Peyer's patch (tissue), 4 donors: Measurements from ENCODE around the gene AFF2. TPM values are rescaled to one million over a fixed set of nuclear protein-coding genes. Genes with fewer than 3 reads are reported as not detected.

Experiments
- DNase-seq, 3 donors: peaks; one replicate each; pipeline ENCODE4 v3.0.0-alpha.2; 2017 to 2019
- H3K27ac ChIP-seq, 4 donors: fragments of 200-600 bp; sonication (generic); one replicate each; pipeline ENCODE4 v1.5.1; 2016 to 2019
- H3K27me3 ChIP-seq, 2 donors: fragments of 200-600 bp; sonication (generic); one replicate each; pipeline ENCODE4 v1.5.1; 2019
- H3K36me3 ChIP-seq, 3 donors: fragments of 200-600 bp; sonication (generic); one replicate each; pipeline ENCODE4 v1.5.1; 2016 to 2019
- H3K4me1 ChIP-seq, 4 donors: fragments of 200-600 bp; sonication (generic); one replicate each; pipeline ENCODE4 v1.5.1; 2016 to 2019
- H3K4me3 ChIP-seq, 4 donors: fragments of 200-600 bp; sonication (generic); 1 replicate in 3 of 4; 2 replicates in 1 of 4; pipeline ENCODE4 v1.5.1; 2016 to 2019; ENCODE audit warnings: mild to moderate bottlenecking in 1 of 4
- H3K9me3 ChIP-seq, 4 donors: fragments of 200-600 bp; sonication (generic); one replicate each; pipeline ENCODE4 v1.5.1; 2016 to 2019; ENCODE audit warnings: mild to moderate bottlenecking in 1 of 4
- POLR2A ChIP-seq, 2 donors: fragments of 450-650 bp; IDR thresholded peaks; one replicate each; pipeline ENCODE4 v1.5.1; 2017; ENCODE audit warnings: antibody characterized with exemption in 2 of 2, mild to moderate bottlenecking in 2 of 2, moderate library complexity in 2 of 2
- total RNA-seq, 4 donors: library from RNA; depleted of rRNA; stranded (reverse); fragments of >200 nt; gene quantifications; one replicate each; pipeline ENCODE4 v1.1.0, GENCODE V29; 2016
- TF ChIP-seq, protein P1 (sequence below), 6 experiments: fragments of 450-650 bp in 4 of 6; fragments of 200-600 bp in 2 of 6; sonication (generic) in 1 of 6; IDR thresholded peaks; one replicate each; pipeline ENCODE4 v1.5.1; 2017 to 2019; ENCODE audit warnings: antibody characterized with exemption in 6 of 6, mild to moderate bottlenecking in 3 of 6, moderate library complexity in 1 of 6

Gene AFF2
- total RNA-seq, 4 donors from 2014 or later, result 0.18 to 2.5 (median 1.9) TPM; not detected in 1

- Histone ChIP-seq H3K27ac (no peak overlapping the region), H3K36me3 (no peaks in the 10 kb centered on the region), H3K4me3 (no peak overlapping the region), H3K27me3 (no peaks in the 10 kb centered on the region), H3K4me1 (no peaks in the 10 kb centered on the region), H3K9me3 (no peaks in the 10 kb centered on the region)
- DNase-seq, result no peak
- TF ChIP-seq, protein P1, sequence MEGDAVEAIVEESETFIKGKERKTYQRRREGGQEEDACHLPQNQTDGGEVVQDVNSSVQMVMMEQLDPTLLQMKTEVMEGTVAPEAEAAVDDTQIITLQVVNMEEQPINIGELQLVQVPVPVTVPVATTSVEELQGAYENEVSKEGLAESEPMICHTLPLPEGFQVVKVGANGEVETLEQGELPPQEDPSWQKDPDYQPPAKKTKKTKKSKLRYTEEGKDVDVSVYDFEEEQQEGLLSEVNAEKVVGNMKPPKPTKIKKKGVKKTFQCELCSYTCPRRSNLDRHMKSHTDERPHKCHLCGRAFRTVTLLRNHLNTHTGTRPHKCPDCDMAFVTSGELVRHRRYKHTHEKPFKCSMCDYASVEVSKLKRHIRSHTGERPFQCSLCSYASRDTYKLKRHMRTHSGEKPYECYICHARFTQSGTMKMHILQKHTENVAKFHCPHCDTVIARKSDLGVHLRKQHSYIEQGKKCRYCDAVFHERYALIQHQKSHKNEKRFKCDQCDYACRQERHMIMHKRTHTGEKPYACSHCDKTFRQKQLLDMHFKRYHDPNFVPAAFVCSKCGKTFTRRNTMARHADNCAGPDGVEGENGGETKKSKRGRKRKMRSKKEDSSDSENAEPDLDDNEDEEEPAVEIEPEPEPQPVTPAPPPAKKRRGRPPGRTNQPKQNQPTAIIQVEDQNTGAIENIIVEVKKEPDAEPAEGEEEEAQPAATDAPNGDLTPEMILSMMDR (IDR thresholded peaks at IDR 0.05), result no peak
- no peak for TF ChIP-seq POLR2A (IDR thresholded peaks at IDR 0.05)
Observed at GRCh38 chrX:148928811-148929210, 428.4 kb downstream of the AFF2 start.

DNA sequence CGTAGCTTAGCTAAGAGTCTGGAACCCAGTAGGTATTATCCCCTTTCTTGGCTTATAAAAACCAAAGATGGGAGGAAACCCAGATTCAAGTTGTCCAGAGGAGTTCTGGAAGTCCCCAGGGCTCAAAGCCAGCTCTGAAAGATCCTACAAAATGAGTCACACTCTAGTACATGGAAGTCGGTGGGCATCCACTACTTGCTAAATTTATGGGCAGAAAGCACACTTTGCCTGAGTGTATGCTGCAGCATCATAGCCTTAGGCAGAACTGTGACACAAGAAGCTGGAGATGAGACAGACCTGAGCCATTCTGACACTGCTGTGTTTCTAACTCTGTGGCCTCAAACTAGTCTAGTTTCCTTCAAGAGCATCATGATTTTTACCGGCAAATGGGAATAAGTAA lies 429.3 kb downstream of the AFF2 start:
- no peak for DNase-seq
- Histone ChIP-seq H3K4me3 (no peak overlapping the region), H3K9me3 (no peaks in the 10 kb centered on the region), H3K4me1 (no peaks in the 10 kb centered on the region), H3K36me3 (no peaks in the 10 kb centered on the region), H3K27ac (no peak overlapping the region), H3K27me3 (no peaks in the 10 kb centered on the region)
- no peak for TF ChIP-seq POLR2A (IDR thresholded peaks at IDR 0.05)
- TF ChIP-seq, protein P1 (IDR thresholded peaks at IDR 0.05), result no peak

GRCh38 chrX:148930206-148930729 lies 429.9 kb downstream of the AFF2 start:
- no peak for DNase-seq
- no peaks in the 10 kb centered on the region for H3K9me3 ChIP-seq
- TF ChIP-seq, protein P1 (IDR thresholded peaks at IDR 0.05), result no peak

GRCh38 chrX:148933881-148934280 lies 433.5 kb downstream of the AFF2 start:
- H3K9me3 ChIP-seq, result no peaks in the 10 kb centered on the region
- H3K4me3 ChIP-seq, result no peak overlapping the region
- H3K27ac ChIP-seq, result no peak overlapping the region
- no peak for DNase-seq
- TF ChIP-seq, protein P1 (IDR thresholded peaks at IDR 0.05), result no peak
- TF ChIP-seq POLR2A (IDR thresholded peaks at IDR 0.05), result no peak
- no peaks in the 10 kb centered on the region for H3K36me3 ChIP-seq
- H3K4me1 ChIP-seq, result no peaks in the 10 kb centered on the region
- no peaks in the 10 kb centered on the region for H3K27me3 ChIP-seq

More at GRCh38 chrX:148930206-148930729, 429.9 kb downstream of the AFF2 start:
- Histone ChIP-seq H3K27me3 (no peaks in the 10 kb centered on the region), H3K4me3 (no peak overlapping the region), H3K27ac (no peak overlapping the region), H3K36me3 (no peaks in the 10 kb centered on the region), H3K4me1 (no peaks in the 10 kb centered on the region)

DNA sequence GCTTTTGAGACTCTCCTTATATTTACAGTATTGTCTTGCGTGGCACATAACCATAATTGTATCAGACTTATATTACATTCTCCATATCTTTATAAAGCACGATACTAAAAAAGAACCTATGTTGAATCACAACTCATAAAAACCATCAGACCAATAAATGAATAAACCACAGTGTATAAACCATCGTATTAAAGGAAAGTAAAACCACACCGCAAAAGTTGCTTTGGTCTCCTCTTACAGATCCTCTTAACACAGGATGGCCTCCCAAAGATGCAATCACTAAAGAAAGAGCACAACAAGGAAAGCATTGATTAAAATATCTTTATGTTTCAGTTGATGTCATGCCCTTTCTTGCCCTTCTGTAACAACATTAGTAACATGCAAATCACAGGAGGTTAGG lies 437.9 kb downstream of the AFF2 start:
- Histone ChIP-seq H3K27me3 (no peaks in the 10 kb centered on the region), H3K9me3 (no peaks in the 10 kb centered on the region), H3K4me1 (no peaks in the 10 kb centered on the region), H3K36me3 (no peaks in the 10 kb centered on the region), H3K27ac (no peak overlapping the region), H3K4me3 (no peak overlapping the region)
- no peak for DNase-seq
- no peak for TF ChIP-seq POLR2A (IDR thresholded peaks at IDR 0.05)
- TF ChIP-seq, protein P1 (IDR thresholded peaks at IDR 0.05), result no peak
